Measurements from ENCODE around the gene POLR2F.
A peak's percentile ranks its signal among the peaks of the same experiment; 100 is the strongest.

POLR2F gene

DNA sequence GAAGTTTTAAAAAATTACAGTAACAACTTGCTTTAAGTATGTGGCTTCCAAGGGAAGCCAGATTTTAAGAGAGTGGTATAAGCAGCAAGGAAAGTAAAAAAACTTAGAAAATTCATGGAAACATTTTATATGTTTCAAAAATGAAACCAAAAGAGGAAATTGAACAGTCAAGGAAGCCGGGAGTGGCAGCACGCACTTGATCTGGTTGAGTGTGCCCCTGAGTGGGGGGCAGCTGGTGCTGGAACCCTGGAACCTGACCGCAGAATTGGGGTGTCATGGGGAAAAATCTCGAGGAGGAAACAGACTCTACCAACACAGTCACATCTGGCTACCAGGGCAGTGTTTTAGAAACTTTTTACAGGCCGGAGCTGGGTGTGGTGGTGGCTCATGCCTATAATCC lies 33.4 kb upstream of the POLR2F start:
- no peak for TF ChIP-seq Cebpa-rat (IDR thresholded peaks at IDR 0.05)
- Histone ChIP-seq H3K36me3 (peaks cover 22 to 69% (median 55%) of the 10 kb centered on the region in 11 experiments; a peak in 21 of 22 replicates), H3K9ac (peak overlapping the region; percentile 42 to 66 (median 55); a peak in 20 of 22 replicates), H3K4me2 (peak overlapping the region; percentile 69 to 94 (median 88)), H4K20me1 (peaks cover 0 to 39% (median 8%) of the 10 kb centered on the region in 11 experiments; a peak in 9 of 22 replicates), H3K4me1 (peaks cover 41 to 92% (median 77%) of the 10 kb centered on the region in 10 experiments), H3K27me3 (no peaks in the 10 kb centered on the region), H3K9me3 (replicated peaks in 1 of 11) (no peaks in the 10 kb centered on the region), H3K27ac (peak overlapping the region; percentile 47 to 70 (median 62)), H3K4me3 (peak overlapping the region in 9 of 10 experiments; percentile 1 to 39 (median 12); a peak in 9 of 20 replicates)

DNA sequence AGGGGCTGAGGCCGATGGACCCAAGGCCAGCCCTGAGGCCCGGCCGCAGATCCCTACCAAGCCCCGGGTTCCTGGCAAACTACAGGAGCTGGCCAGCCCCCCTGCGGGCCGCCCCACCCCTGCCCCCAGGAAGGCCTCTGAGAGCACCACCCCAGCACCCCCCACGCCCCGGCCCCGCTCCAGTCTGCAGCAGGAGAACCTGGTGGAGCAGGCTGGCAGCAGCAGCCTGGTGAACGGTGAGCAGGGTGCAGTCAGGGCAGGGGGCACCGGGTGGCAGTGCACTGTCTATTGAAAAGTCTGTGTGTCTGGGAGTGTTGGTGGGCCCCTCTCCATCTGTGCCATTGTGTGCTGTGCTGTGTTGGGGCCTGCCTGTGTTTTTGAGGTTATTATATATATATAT lies 31.3 kb upstream of the POLR2F start:
- Histone ChIP-seq H3K4me2 (peak overlapping the region in 8 of 11 experiments; percentile 4 to 94 (median 89); a peak in 11 of 22 replicates), H3K9me3 (replicated peaks in 1 of 11) (no peaks in the 10 kb centered on the region), H3K4me3 (no peak overlapping the region), H3K4me1 (peaks cover 62 to 96% (median 90%) of the 10 kb centered on the region in 10 experiments), H3K36me3 (peaks cover 9 to 62% (median 43%) of the 10 kb centered on the region in 11 experiments; a peak in 20 of 22 replicates), H3K27ac (peak overlapping the region in 1 of 11 experiments; percentile 26; a peak in 1 of 22 replicates), H3K27me3 (peaks cover 0 to 5% (median 0%) of the 10 kb centered on the region in 11 experiments; a peak in 2 of 22 replicates), H3K9ac (peak overlapping the region in 2 of 11 experiments; percentile 36 to 44; a peak in 3 of 22 replicates), H4K20me1 (peaks cover 0 to 55% (median 21%) of the 10 kb centered on the region in 11 experiments; a peak in 16 of 22 replicates)
- TF ChIP-seq Cebpa-rat (IDR thresholded peaks at IDR 0.05): no peak

DNA sequence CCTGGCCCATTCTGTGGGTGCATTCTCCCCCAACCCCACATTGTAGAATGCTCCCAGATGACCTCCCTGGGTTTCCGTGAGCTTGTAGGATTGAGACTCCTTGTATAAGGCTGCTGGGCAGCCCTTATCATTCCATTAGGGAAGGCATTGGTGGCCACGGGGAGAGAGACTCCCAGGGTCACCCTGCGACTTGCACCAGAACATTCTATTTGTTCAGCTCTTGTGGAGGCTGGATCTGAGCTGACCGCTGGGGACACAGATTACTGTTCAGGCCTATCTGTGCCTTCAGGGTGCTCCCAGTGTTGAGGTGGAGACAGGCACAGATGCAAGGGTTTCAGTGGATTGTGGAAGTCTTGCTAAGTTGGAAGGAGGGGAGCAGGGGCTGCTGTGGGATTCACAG lies 29.6 kb upstream of the POLR2F start:
- Histone ChIP-seq H3K9me3 (replicated peaks in 1 of 11) (no peaks in the 10 kb centered on the region), H3K4me2 (peak overlapping the region in 10 of 11 experiments; percentile 77 to 99 (median 93); a peak in 18 of 22 replicates), H3K9ac (peak overlapping the region in 9 of 11 experiments; percentile 18 to 74 (median 52); a peak in 14 of 22 replicates), H4K20me1 (peaks cover 0 to 58% (median 31%) of the 10 kb centered on the region in 11 experiments; a peak in 16 of 22 replicates), H3K4me3 (no peak overlapping the region), H3K4me1 (peaks cover 54 to 96% (median 90%) of the 10 kb centered on the region in 10 experiments), H3K36me3 (peaks cover 18 to 64% (median 48%) of the 10 kb centered on the region in 11 experiments), H3K27ac (peak overlapping the region in 5 of 11 experiments; percentile 29 to 69 (median 58); a peak in 8 of 22 replicates), H3K27me3 (peaks cover 0 to 8% (median 0%) of the 10 kb centered on the region in 11 experiments; a peak in 2 of 22 replicates)
- no peak for TF ChIP-seq Cebpa-rat (IDR thresholded peaks at IDR 0.05)

DNA sequence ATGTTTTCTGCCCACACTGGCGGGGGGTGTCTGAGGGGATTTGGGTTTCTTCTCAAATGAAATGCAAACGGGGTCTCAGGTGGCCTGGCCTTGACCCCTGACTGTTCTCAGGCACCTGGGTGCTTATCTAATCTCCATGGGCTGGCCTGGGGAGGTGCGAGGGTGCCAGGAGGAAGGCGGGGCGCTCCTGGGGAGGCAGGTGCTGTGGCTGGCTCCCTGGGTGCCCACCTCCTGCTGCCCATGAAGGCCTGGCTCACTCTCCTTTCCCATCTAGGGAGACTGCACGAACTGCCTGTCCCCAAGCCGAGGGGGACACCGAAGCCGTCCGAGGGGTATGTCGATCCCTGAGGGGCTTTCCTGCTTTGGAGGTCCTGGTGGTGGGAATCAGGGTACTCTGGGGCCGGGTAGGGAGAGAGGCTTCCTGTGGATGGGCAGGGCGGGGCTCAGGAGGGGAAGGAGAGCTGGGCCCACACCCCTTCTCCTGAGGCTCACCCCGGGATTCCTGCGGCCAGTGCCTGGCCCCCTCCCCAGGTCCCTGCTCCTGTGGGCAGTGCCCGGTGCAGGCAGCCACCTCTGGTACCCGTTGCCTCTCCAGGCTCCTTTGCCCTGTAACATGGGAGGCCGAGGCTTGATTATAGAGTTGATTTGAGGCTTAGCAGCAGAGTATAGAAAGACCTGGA lies 29.0 kb upstream of the POLR2F start:
- Histone ChIP-seq H3K9me3 (replicated peaks in 1 of 11) (no peaks in the 10 kb centered on the region), H3K4me3 (peak overlapping the region in 4 of 10 experiments; percentile 26 to 62 (median 53); a peak in 7 of 20 replicates), H3K9ac (peak overlapping the region in 10 of 11 experiments; percentile 11 to 74 (median 47); a peak in 17 of 22 replicates), H3K27ac (peak overlapping the region in 7 of 11 experiments; percentile 26 to 69 (median 47); a peak in 13 of 22 replicates), H4K20me1 (peaks cover 0 to 64% (median 35%) of the 10 kb centered on the region in 11 experiments; a peak in 17 of 22 replicates), H3K36me3 (peaks cover 19 to 66% (median 51%) of the 10 kb centered on the region in 11 experiments), H3K4me2 (peak overlapping the region; percentile 77 to 99 (median 91)), H3K27me3 (peaks cover 0 to 8% (median 0%) of the 10 kb centered on the region in 11 experiments; a peak in 2 of 22 replicates), H3K4me1 (peaks cover 48 to 96% (median 90%) of the 10 kb centered on the region in 10 experiments)
- no peak for TF ChIP-seq Cebpa-rat (IDR thresholded peaks at IDR 0.05)

DNA sequence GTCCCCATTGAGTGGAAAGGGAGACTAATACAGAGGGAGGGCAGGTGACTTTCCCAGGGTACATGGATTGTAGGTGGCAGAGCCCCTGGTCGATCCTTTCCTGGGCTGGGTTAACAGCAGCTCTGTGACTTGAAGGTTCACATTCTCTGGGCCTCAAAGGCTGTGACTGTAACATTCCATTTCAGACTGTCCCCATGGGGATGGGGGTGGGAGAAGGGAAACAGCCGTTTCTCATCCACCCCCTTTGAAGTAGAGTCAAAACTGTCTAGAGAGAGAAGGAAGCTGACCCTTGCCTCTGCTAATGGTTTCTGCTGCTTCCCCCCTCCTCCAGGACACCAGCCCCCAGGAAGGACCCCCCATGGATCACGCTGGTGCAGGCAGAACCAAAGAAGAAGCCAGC lies 28.2 kb upstream of the POLR2F start:
- Histone ChIP-seq H3K27ac (peak overlapping the region in 6 of 11 experiments; percentile 29 to 65 (median 46); a peak in 11 of 22 replicates), H3K4me1 (peaks cover 48 to 96% (median 90%) of the 10 kb centered on the region in 10 experiments), H3K9me3 (replicated peaks in 1 of 11) (no peaks in the 10 kb centered on the region), H3K4me3 (peak overlapping the region in 7 of 10 experiments; percentile 24 to 62 (median 33); a peak in 12 of 20 replicates), H3K9ac (peak overlapping the region in 10 of 11 experiments; percentile 11 to 74 (median 50); a peak in 16 of 22 replicates), H3K4me2 (peak overlapping the region; percentile 77 to 99 (median 91)), H3K27me3 (peaks cover 0 to 8% (median 0%) of the 10 kb centered on the region in 11 experiments; a peak in 2 of 22 replicates), H3K36me3 (peaks cover 19 to 73% (median 56%) of the 10 kb centered on the region in 11 experiments), H4K20me1 (peaks cover 0 to 72% (median 43%) of the 10 kb centered on the region in 11 experiments; a peak in 20 of 22 replicates)
- TF ChIP-seq Cebpa-rat (IDR thresholded peaks at IDR 0.05): no peak

DNA sequence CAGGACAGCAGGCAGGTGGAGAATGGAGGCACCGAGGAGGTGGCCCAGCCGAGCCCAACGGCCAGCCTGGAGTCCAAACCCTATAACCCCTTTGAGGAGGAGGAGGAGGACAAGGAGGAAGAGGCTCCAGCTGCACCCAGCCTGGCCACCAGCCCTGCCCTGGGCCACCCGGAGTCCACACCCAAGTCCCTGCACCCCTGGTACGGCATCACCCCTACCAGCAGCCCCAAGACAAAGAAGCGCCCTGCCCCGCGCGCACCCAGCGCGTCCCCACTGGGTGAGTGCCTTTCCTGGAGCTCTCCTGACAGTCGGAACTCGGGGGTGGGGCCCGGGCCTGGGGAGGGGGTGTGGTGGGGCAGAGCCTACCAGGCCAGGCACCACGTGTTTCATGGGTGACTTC lies 27.7 kb upstream of the POLR2F start:
- Histone ChIP-seq H3K4me2 (peak overlapping the region; percentile 77 to 99 (median 91)), H3K27ac (peak overlapping the region in 6 of 11 experiments; percentile 25 to 65 (median 42); a peak in 9 of 22 replicates), H3K4me1 (peaks cover 48 to 96% (median 90%) of the 10 kb centered on the region in 10 experiments), H3K4me3 (peak overlapping the region in 7 of 10 experiments; percentile 24 to 62 (median 33); a peak in 11 of 20 replicates), H3K36me3 (peaks cover 19 to 73% (median 51%) of the 10 kb centered on the region in 11 experiments), H3K27me3 (peaks cover 0 to 8% (median 0%) of the 10 kb centered on the region in 11 experiments; a peak in 2 of 22 replicates), H3K9ac (peak overlapping the region in 9 of 11 experiments; percentile 15 to 74 (median 52); a peak in 14 of 22 replicates), H3K9me3 (replicated peaks in 1 of 11) (no peaks in the 10 kb centered on the region), H4K20me1 (peaks cover 0 to 76% (median 46%) of the 10 kb centered on the region in 11 experiments; a peak in 20 of 22 replicates)
- no peak for TF ChIP-seq Cebpa-rat (IDR thresholded peaks at IDR 0.05)

DNA sequence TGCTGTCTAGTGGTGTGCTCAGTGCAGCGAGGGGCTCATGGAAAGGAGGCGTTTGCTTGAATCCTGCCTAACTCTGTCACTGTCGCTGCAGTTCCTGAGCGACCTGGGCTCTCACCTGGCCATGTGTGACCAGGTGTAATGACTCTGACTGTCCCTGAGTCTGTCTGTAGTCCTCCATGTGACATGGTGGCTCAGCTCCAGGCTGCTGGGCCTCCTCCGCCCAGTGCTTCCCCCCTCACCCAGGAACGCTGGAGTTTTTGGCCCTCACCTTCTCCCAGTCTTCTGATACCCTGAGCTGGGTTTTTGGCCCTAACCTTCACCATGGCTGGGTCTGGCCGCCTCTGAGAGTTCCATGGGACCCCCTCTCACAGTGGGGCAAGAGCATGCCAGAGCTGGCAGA lies 27.1 kb upstream of the POLR2F start:
- peaks cover 15 to 72% (median 45%) of the 10 kb centered on the region in 11 experiments for H3K36me3 ChIP-seq
- peak overlapping the region in 6 of 11 experiments; percentile 1 to 65 (median 36); a peak in 12 of 22 replicates for H3K27ac ChIP-seq

More for the DNA sequence above, 27.1 kb upstream of the POLR2F start:
- Histone ChIP-seq H4K20me1 (peaks cover 0 to 82% (median 52%) of the 10 kb centered on the region in 11 experiments; a peak in 21 of 22 replicates), H3K4me2 (peak overlapping the region; percentile 77 to 99 (median 91)), H3K9me3 (replicated peaks in 1 of 11) (no peaks in the 10 kb centered on the region), H3K9ac (peak overlapping the region in 9 of 11 experiments; percentile 30 to 74 (median 52); a peak in 17 of 22 replicates), H3K4me3 (peak overlapping the region in 7 of 10 experiments; percentile 1 to 62 (median 30); a peak in 10 of 20 replicates), H3K4me1 (peaks cover 52 to 96% (median 90%) of the 10 kb centered on the region in 10 experiments), H3K27me3 (peaks cover 0 to 8% (median 0%) of the 10 kb centered on the region in 11 experiments; a peak in 2 of 22 replicates)
- no peak for TF ChIP-seq Cebpa-rat (IDR thresholded peaks at IDR 0.05)
